SH-SY5Y (cell line): ENCODE results near the gene SPACA4.

ENCODE experiments used
- GATA2 ChIP-seq: IDR thresholded peaks from 2 replicates; pipeline ENCODE4 v1.6.1; 2011; ENCODE audit warnings: mild to moderate bottlenecking, low read depth, low read length
- GATA3 ChIP-seq: IDR thresholded peaks from 2 replicates; pipeline ENCODE4 v1.6.1; 2011; ENCODE audit warnings: low read depth, mild to moderate bottlenecking, low read length, moderate library complexity

Gene SPACA4

GRCh38 chr19:48588670-48589401 is 17.7 kb upstream of the SPACA4 start:
- TF ChIP-seq GATA3, result no peak
- no peak for TF ChIP-seq GATA2

GRCh38 chr19:48591021-48591420 is 15.5 kb upstream of the SPACA4 start:
- TF ChIP-seq GATA2, result no peak
- no peak for TF ChIP-seq GATA3

GRCh38 chr19:48595171-48595570 is 11.4 kb upstream of the SPACA4 start:
- TF ChIP-seq GATA2 (no peak), GATA3 (no peak)

GRCh38 chr19:48595833-48596232 is 10.7 kb upstream of the SPACA4 start:
- TF ChIP-seq GATA2 (no peak), GATA3 (no peak)

GRCh38 chr19:48596237-48596636 is 10.3 kb upstream of the SPACA4 start:
- TF ChIP-seq GATA3 (no peak), GATA2 (no peak)

GRCh38 chr19:48596679-48597465 is 9.7 kb upstream of the SPACA4 start:
- no peak for TF ChIP-seq GATA2
- no peak for TF ChIP-seq GATA3

- TF ChIP-seq GATA2, result no peak
- no peak for TF ChIP-seq GATA3
Measured at GRCh38 chr19:48598996-48599700, 7.4 kb upstream of the SPACA4 start.

GRCh38 chr19:48600679-48601417 is 5.7 kb upstream of the SPACA4 start:
- TF ChIP-seq GATA2 (no peak), GATA3 (no peak)

- TF ChIP-seq GATA2 (no peak), GATA3 (no peak)
Measured at GRCh38 chr19:48603001-48603400, 3.5 kb upstream of the SPACA4 start.

- TF ChIP-seq GATA3, result no peak
- no peak for TF ChIP-seq GATA2
Measured at GRCh38 chr19:48603449-48603848, 3.1 kb upstream of the SPACA4 start.

- no peak for TF ChIP-seq GATA2
- TF ChIP-seq GATA3, result no peak
Measured at GRCh38 chr19:48603850-48604249, 2.7 kb upstream of the SPACA4 start.

- TF ChIP-seq GATA3 (no peak), GATA2 (no peak)
Measured at GRCh38 chr19:48607359-48607755, 815 bp downstream of the SPACA4 start.

GRCh38 chr19:48608798-48609263 is 2.3 kb downstream of the SPACA4 start:
- TF ChIP-seq GATA2, result no peak
- no peak for TF ChIP-seq GATA3
